GM04504 (cell line): ENCODE results near the gene CIRBP.

Experiments used
- DNase-seq: peaks from one replicate; pipeline ENCODE4 v3.0.0-alpha.2; 2012; ENCODE audit warnings: low read depth

The CIRBP gene

DNA sequence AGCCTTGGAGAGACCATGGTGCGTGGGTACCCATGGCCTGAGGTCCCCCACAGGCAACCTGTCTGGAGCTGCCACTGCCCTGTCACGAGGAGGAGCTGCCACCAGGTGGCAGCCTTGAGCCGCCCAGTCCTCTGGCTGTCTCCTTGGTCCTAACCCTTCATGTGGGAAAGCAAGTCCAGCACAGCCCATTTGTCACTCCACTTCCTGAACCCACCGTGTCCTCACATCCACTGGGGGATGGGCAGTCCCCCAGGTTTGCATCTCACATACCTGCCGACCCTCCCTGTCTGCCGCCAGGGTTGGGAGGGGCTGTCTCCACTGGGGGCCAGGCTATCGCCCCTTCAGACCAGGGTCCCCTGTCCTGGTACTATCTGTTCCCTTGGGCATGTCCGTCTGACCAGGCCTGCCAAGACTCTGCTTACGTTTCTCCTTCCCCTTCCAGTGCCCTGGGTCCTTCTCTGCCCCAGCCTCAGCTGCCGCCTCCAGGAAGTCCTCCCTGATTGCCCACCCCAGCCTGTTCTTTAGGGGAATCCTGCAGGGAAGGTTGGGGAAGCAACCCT lies 10.7 kb downstream of the CIRBP start:
- peak; percentile 62 for DNase-seq

DNA sequence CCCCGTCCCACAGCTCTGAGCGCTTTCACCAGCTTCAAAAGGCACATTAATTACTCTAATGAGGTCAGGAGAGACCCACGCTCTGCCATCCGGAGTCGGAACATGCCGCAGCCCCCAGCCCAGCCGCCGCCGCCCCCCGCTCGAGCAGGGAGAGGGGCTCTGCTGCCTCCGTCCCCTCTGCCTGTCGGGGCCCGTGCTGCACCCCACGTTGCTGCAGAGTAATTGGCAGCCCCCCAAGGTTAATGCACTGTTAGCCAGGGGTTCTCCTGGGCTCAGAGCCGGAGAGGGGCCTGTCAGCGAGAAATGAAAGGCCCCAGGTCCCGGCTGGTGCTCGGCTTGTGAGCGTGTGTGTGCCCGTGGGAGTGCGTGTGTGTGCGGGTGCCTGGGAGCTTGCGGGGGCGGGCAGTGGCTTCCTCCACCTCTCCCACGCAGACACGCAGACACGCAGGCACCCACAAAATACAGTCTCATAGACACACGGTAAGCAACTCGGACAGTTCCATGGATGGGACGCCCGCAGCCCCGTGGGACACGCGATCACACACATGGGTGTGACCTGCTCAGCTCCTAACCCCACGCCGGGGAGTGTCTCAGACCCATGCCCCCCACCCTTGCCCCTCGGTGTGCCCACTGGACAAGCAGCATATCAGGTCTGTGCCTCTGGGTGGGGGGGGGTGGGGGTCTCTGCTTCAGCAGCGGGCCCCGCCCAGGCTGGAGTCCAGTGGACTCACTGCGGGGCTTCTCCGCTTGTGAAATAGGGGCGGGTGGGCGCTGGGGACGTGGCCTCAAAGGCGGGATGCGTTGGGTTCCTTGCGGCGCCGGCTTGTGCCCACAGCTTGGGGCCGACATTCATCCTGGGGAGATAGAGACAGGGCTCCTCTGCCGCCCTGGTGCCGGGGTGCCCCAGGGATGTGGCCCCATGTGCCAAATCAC lies 11.8 kb downstream of the CIRBP start:
- DNase-seq, result no peak

DNA sequence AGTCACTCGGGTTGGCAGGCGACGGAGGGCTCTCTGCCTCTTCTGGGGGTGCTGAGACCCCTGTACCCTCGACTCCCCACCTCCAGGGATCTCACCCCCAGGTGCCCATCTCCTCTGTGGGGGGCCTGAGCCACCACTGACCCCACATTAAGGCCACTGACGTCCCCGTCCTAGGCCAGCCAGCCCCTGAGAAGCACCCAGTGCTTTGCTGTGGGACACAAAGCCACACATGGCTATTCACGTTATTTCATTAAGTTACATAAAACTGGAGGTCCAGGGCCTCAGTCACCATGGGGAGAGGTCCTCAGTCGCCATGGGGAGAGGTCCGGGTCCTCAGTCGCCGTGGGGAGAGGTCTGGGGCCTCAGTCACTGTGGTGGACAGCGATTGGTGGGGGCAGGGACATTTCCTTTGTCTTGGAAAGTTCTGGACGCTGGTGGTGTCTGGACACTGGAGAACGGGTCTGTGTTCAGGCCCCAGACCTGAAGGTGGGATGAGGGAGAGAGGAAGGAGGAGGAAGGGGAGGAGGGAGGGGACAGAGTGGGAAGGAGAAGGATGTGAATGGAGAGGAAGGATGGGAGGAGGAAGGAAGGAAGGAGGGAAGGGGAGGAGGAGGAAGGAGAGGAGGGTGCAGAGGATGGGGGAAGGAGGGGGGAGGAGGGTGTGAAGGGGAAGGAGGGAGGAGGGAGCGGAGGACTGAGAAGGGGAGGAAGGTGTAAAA lies 12.6 kb downstream of the CIRBP start:
- no peak for DNase-seq

DNA sequence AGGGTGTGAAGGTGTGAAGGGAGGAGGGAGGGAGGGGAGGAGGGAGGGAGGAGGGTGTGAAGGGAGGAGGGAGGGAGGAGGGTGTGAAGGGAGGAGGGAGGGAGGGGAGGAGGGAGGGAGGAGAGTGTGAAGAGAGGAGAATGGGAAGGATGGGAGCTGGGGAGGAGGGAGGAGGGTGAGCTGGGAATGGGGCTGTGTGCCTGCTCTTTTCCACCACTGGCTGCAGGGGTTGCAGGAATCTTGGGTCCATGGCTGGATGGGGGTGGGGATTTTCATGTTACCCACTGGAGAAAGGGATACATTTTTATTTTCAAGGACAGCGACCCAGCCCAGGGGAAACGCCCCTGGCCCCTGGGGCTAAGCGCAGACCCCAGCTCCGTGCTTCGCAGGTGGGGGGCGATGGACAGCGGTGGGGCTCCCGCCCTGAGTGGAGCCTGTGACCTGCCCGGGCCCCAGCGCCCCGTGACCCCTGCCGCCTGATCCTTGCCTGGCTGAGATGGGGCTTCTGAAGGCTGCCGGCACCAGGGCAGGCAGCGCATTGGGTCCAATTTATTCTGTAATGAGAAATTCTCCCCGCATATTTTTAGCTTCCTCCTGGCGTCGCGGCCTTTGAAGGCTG lies 13.6 kb downstream of the CIRBP start:
- no peak for DNase-seq

DNA sequence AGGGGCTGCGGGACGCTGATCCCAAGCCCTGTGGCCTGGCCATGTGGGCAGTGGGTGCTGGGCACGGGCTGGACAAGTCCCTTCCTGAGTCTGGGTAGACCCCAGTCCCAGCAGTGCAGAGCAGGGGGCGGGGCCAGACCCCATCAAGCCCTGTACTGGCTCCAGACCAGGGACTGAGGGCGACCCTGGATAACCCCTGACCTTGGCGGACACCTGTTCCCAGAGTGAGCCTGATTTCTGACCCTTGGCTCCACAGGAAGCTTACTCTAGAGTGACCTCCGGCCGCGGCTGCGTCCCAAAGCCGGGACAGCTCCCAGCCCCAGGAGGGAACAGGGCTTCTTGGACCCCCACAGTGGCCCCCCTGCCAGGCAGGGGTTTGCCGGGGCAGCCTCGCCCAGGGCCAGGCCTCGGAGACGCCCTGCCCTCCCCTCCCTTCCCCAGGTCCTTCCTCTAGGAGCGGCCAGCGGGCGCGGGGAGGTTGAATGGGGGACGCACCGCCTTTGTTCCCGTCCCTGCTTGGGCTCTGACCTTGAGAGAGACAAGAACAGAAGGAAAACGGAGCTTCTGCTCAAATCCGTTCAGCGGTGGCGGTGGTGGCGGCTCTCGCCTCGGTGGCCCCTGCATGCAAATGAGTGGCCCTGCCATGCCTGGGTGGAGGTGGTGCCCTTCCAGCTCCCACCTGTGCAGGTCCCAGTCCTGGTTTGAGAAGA lies 14.2 kb downstream of the CIRBP start:
- no peak for DNase-seq

DNA sequence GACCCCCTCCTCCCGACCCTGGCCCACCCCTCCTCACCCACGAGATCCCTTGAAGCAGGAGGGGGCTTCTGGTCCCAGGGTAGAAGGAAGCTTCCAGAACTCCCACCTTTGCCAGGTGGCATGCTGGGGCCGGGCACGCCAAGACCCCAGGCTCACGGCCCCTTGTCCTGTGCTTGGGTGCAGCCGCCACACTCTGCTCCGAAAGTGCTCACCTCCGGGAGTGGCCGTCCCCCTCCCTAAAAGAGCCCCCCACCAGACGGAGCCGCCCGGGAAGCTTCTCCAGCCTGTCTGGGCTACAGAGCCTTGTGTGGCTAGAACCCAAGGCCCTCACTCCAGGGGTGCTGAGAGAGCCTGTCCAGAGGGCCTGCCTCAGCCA lies 14.8 kb downstream of the CIRBP start:
- DNase-seq, result no peak

DNA sequence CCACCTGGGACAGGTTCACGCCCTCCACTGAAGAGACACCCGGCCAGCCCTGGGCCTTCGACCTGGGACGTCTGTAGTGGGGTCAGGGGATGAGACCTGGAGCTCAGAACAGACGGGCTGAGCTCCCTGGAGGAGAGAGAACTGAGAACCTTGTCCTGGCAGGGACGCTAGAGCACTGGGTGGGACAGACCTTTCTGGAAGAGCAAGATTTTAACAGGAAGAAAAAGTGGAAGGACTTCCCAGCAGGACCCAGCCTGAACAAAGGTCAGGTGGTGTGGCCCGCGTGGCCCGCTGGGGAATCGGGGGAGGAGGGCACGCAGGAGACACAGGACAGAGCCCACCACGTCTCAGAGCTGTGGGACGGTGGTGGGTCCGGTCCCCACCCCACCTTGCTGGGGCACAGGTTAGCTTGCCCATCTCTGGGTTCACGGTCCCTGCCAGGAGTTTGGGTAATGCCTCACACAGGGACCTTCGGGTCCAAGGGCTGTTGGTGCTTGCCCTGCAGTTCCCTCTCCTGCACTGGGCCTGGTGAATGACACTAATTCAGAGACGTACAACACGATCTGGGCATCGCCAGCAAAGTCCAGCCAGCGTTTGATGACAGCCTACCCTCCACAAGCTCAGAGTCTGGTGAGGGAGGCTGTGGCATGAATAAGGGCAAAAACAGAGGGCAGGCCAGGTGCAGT lies 15.3 kb downstream of the CIRBP start:
- no peak for DNase-seq

DNA sequence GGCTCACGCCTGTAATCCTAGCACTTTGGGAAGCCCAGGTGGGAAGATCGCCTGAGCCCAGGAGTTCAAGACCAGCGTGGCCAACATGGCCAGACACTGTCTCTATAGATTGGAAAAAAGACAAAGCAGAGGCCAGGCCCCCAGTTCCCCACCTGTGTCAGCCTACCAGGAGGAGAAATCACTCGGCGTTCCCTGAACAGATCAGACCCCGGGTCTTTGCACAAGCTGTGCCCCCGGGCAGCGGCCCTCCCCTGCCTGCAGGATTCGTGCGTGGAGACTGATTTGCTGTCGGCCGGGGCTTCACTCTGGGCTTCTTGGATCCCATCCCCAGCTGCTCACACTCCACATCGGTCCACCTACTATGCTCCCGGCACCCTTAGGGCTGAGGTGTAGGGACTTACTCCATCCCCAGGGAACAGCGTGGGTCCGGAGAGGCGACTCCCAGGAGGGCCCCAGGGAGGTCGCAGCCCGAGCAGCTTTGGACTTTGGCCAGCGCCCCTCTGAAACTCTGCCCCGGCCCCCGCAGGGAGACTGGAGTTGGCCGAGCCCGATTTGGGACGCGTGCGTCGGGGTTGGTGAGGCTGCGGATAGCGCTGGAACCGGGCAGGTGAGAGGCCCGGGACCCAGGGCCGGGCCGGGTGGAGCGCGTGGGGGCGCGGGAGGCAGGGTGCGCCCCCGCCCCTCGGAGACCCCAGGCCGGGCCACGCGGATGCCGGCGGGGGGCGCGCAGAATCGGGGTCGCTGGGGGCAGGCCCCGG lies 16.0 kb downstream of the CIRBP start:
- no peak for DNase-seq

DNA sequence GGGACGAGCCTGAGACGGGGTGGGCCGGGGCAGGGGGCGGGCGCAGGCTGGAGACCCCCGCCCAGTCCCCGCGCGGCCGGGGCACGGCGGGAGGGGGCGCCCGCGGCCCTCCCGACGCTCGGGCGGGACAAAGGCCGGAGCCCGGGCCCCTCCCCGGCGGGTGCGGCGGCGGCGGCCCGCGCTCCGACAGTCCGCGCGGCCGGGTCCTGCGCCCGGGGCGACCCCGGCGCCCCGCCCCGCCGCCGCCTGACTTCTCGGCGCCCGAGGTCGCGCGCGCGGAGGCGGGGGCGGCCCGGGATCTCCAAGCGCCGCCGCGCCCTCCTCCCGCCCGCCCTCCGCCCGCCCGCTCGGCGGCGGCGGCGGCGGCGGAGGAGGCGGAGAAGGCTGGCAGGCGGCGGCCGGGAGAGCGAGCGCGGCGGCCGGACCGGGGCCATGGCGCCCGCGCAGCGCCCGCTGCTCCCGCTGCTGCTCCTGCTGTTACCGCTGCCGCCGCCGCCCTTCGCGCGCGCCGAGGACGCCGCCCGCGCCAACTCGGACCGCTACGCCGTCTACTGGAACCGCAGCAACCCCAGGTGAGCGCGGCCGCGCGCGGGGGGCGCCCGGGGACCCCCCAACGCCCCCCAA lies 16.7 kb downstream of the CIRBP start, which contains the start of gene EFNA2:
TSS of gene EFNA2 (plus strand) at position 137 of the 624 bp plus-strand sequence. CDS start at position 433, 296 bp downstream.
- no peak for DNase-seq

DNA sequence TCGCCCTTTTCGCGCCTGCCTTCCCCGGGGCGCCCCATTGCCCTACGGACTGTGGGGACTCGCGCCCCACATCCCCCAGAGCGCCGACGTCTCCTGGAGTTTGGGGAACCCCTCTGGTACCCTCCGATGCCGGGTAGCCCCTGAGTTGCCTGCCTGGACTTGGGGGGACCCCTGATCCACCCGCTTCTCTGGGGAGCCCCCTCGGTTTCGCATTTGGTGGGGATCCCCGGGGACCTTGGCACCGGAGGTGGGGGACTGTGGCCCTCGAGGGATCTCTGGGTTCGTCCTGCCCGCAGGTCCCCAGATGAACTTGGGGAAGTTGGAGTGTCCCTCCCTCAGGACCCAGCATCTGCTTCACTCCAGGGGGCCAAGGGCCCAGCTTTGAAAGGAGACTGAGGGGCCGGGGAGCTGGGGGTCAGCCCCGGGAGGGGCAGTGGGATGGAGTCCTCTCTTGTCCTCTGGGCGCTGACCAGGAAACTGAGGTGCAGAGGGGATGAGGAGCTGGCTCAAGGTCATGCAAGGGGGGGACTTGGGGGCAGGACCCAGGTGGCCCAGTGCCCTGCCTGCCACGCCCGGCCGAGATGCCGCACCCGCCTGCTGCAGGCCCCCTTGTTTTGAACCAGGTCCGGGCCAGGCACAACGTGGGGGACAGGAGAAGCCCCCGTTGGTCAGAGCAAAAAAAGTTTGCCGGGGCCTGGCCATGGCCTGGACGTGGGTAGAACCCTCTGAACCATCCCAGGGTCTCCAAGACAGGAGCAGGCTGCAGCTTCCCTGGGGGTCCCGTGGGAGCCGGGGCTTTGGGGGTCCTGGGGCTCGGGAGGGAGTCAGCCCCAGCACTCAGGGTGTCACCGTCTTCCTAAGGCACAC lies 17.6 kb downstream of the CIRBP start:
- no peak for DNase-seq

DNA sequence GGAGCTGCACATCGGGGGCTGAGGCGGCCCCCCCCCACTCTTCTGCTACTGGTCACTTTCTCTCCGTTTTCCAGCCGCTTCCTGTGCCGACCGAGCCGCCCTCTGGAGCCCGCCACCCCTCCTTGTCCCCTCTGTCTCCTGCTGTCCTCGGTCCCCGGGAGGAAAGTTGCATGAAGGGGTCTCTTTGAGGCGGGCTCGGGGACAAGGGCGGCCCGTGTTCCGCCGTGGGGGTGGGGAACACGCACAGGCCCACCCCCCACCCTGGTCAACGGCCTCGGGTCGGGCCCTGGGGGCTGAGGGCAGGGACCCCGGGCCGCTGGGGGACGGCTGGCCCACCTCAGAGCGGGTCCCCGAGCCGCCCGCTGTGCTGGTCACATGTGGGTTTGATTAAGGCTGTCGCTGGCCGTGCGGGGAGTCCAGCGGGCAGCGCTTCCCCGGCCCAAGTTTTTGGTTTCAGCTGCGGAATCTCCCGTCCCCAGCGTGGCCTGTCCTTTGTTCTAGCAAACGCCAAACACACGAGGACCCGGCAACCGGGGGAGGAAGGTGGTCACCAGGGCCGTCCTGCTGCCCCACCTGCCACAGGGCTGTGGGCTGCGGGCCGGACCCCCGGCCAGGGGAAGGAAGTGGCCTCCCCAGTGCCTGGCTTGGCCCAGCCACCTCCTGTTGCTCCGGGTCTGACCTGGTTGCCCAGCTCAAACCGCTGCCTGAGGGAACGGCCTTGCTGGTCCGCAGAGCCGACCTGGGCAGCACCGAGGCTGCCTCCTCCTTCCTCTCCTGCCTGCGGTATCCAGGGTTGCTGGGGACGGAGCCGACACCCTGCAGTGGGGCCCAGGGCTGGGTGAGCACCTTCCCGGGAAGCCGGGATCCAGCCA lies 18.5 kb downstream of the CIRBP start:
- DNase-seq, result no peak

DNA sequence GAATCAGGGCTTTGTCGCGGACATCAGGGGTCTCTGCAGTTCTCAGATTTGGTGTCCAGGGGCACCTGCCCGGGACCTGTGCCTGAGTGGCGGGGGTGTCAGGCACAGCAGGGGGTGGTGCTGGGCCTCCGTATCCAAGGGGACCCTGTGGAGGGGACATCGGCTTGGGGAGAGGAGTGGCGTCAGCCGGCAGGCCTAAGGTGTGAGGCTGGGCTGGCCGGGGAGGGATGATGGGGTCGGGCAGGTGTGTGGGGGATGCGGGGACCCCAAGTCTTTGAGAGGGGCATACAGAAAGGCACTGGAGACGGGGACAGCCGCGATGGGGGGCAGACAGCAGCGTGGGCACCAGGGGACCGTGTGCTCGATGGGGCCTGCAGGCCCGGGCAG lies 19.1 kb downstream of the CIRBP start:
- DNase-seq, result no peak

DNA sequence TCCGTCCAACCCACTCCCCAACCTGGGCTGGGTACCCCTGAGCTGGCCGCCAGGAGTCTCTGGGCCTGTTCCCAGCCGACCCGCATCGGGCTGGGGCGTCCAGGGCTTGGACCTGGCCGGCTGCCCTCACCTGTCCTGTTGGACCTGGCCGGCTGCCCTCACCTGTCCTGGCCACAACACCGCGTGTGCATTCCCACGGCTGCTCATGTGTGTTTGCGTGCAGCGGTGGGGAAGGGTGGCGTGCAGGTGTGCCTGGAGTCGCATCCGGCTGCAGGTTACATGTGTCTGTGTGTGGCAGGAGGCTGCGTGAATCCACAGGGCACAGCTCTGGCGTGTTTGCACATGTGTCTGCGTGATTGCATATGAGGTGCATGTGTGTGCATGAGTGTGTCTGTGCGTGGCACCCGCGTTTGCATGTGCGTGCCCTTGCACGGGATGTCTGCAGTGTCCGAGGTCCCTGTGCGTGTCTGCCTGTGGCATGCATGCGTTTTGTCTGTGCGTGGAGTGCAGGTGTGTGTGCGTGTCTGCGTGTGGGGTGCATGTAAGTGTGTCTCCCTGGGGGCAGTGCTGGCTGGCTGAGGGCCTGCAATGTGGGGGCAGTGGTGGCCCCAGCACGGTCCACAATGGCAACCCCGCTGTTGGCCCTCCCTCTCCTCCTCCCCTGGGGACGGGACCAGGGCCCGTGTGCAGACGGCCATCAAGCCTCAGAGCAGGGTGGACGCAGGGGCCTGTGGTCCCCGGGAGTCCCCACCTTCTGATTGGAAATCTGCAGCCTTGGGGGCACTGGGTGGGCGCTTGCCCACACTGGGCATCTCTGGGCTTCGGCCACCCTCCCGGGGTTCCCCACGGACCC lies 19.9 kb downstream of the CIRBP start:
- no peak for DNase-seq

DNA sequence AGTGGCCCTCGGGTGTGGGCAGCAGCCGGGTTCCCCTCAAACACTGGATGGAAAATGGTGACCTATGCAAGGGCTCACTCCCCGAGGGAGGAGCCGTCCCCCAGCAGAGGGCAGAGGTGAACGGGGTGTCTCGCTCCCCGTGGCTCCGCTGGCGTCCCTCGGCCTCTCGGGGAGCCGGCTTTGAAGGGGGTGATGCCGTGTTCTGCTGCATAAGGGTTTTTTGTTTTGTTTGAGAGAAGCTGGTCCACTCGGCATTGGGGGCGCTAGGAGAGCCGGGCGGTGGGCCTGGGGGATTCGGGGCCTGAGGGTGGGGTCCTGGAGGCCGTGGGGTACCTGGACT lies 20.5 kb downstream of the CIRBP start:
- DNase-seq, result no peak

DNA sequence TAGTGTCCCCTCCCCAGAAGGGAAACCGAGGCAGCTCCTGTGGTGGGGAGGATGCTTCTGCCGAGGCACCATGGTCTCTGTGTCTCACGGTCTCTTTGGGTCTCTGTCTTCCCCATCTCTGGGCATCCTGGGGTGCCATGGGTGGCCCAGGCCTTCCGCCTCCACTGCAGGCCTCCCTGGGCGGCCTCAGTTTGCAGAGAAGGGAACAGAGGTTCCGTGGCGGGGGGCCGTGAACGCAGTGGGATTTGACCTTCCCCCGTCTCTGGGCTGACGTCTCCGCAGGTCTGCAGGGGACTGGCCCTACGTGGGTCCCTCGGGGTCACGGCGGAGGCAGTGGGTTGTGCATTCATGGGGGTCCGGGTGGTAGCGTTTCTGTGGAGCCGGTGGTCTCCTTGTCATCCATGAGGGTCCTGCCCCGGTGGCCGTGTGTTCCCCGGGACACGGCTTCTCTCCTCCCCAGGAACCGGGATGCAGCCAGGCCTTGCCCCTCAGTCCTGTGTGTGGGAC lies 21.1 kb downstream of the CIRBP start:
- no peak for DNase-seq

DNA sequence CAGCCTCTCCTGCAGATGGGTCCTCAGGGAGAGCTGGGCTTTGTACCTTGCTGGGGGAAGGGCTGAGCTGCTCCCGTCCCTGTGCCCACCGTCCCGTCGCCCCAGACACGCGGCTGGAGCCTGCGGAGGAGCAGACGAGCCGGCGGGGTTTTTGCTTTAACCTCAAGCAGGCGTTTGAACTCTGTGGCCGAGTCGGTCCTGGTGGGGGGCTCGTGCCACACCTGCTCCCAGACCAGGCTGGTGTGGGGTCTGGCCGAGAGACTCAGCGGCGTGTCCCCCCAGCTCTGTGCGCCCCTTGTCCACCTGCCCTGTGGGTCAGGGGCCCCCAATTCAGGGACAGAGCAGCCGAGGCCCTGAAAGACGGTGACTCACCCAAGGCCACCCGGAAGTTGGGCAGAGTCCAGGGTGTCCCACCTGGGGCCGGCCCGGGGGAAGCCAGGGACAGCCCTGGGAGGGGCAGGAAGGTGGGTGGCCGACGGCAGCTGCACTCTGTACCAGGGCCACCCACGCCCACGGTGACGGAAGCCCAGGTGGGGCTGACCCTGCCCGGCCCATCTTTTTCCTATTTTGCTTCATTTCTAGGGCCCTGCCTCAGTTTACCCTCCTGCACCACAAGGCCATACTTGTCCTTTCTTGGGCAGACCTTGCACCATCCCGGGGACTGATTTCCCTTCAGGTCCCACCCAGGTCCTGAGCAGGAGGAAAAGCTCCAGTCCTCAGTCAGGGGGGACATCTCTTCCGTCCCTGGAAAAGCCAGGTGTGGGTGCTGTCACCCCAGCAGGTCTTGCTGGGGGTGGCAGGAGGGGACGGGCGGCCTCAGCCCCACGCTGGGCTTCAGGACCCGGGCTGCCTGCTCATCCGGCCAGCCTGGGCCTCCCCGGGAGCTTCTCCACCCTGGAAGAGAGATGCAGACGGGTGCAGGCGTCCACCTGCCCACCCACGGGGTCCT lies 21.8 kb downstream of the CIRBP start:
- DNase-seq, result no peak
